AG09319 (cell line): ENCODE measurements around the gene DYNC1H1.

Experiments
- DNase-seq: peaks from one replicate; pipeline ENCODE4 v3.0.0-alpha.2; 2010; ENCODE audit warnings: low read depth; ENCODE audit errors: extremely low read depth
- CTCF ChIP-seq: IDR thresholded peaks from 2 replicates; pipeline ENCODE4 v1.5.1; 2011; ENCODE audit warnings: low read depth, mild to moderate bottlenecking, inconsistent platforms, low read length, moderate library complexity

The DYNC1H1 gene

GRCh38 chr14:102042699-102043098, 78.3 kb downstream of the DYNC1H1 start:
- TF ChIP-seq CTCF: no peak
- no peak for DNase-seq

GRCh38 chr14:102043251-102044025, 79.1 kb downstream of the DYNC1H1 start:
- no peak for TF ChIP-seq CTCF
- no peak for DNase-seq

- no peak for TF ChIP-seq CTCF
- no peak for DNase-seq
Observed at GRCh38 chr14:102044566-102044965, 80.2 kb downstream of the DYNC1H1 start.

- DNase-seq: peak; percentile 62
- peak; percentile 43 for TF ChIP-seq CTCF
Observed at GRCh38 chr14:102046337-102047278, 82.2 kb downstream of the DYNC1H1 start.

- no peak for DNase-seq
- TF ChIP-seq CTCF: no peak
Observed at GRCh38 chr14:102047808-102048540, 83.6 kb downstream of the DYNC1H1 start.

GRCh38 chr14:102049258-102050025, 85.1 kb downstream of the DYNC1H1 start:
- DNase-seq: no peak
- TF ChIP-seq CTCF: no peak
